WI38 (cell line): Measurements from ENCODE around the gene SCP2D1.
"Not testable (repeated sequence)": the region's sequence is repeated elsewhere in the genome, so short reads cannot be mapped to it uniquely, and the experiment has no call there.

ENCODE experiments used
- H3K4me3 ChIP-seq: 2 replicates; pipeline ENCODE4 v1.5.1; 2011; ENCODE audit warnings: low read depth, mild to moderate bottlenecking, control low read depth, low read length
- CTCF ChIP-seq: IDR thresholded peaks from 2 replicates; pipeline ENCODE4 v1.5.1; 2012; ENCODE audit warnings: low read depth, mild to moderate bottlenecking, control low read depth, low read length

SCP2D1 gene

GRCh38 chr20:18781509-18781908, 32.1 kb upstream of the SCP2D1 start:
- TF ChIP-seq CTCF, result no peak
- H3K4me3 ChIP-seq, result no peak overlapping the region

- TF ChIP-seq CTCF, result no peak
- H3K4me3 ChIP-seq, result no peak overlapping the region
Observed at GRCh38 chr20:18783385-18783959, 30.1 kb upstream of the SCP2D1 start.

GRCh38 chr20:18787046-18787445, 26.5 kb upstream of the SCP2D1 start:
- not testable (repeated sequence) for H3K4me3 ChIP-seq

GRCh38 chr20:18788021-18788420, 25.6 kb upstream of the SCP2D1 start:
- TF ChIP-seq CTCF, result no peak
- no peak overlapping the region for H3K4me3 ChIP-seq

GRCh38 chr20:18790787-18791186, 22.8 kb upstream of the SCP2D1 start:
- TF ChIP-seq CTCF, result no peak
- H3K4me3 ChIP-seq, result no peak overlapping the region

- peak overlapping the region; percentile 82 for H3K4me3 ChIP-seq
- TF ChIP-seq CTCF, result no peak
Observed at GRCh38 chr20:18793625-18794427, 19.8 kb upstream of the SCP2D1 start.

- peak overlapping the region; percentile 82 for H3K4me3 ChIP-seq
- TF ChIP-seq CTCF, result no peak
Observed at GRCh38 chr20:18794428-18794787, 19.2 kb upstream of the SCP2D1 start.

GRCh38 chr20:18795366-18795765, 18.2 kb upstream of the SCP2D1 start:
- H3K4me3 ChIP-seq, result no peak overlapping the region
- no peak for TF ChIP-seq CTCF
